Peyer's patch (tissue), 4 donors: ENCODE data around the gene CD2AP. TPM values are rescaled to one million over a fixed set of nuclear protein-coding genes. Genes with fewer than 3 reads are reported as not detected.

Experiments
- DNase-seq, 3 donors: peaks; one replicate each; pipeline ENCODE4 v3.0.0-alpha.2; 2017 to 2019
- H3K27ac ChIP-seq, 4 donors: fragments of 200-600 bp; sonication (generic); one replicate each; pipeline ENCODE4 v1.5.1; 2016 to 2019
- H3K27me3 ChIP-seq, 2 donors: fragments of 200-600 bp; sonication (generic); one replicate each; pipeline ENCODE4 v1.5.1; 2019
- H3K36me3 ChIP-seq, 3 donors: fragments of 200-600 bp; sonication (generic); one replicate each; pipeline ENCODE4 v1.5.1; 2016 to 2019
- H3K4me1 ChIP-seq, 4 donors: fragments of 200-600 bp; sonication (generic); one replicate each; pipeline ENCODE4 v1.5.1; 2016 to 2019
- H3K4me3 ChIP-seq, 4 donors: fragments of 200-600 bp; sonication (generic); 1 replicate in 3 of 4; 2 replicates in 1 of 4; pipeline ENCODE4 v1.5.1; 2016 to 2019; ENCODE audit warnings: mild to moderate bottlenecking in 1 of 4
- H3K9me3 ChIP-seq, 4 donors: fragments of 200-600 bp; sonication (generic); one replicate each; pipeline ENCODE4 v1.5.1; 2016 to 2019; ENCODE audit warnings: mild to moderate bottlenecking in 1 of 4
- CTCF ChIP-seq, 6 experiments: fragments of 450-650 bp in 4 of 6; fragments of 200-600 bp in 2 of 6; sonication (generic) in 1 of 6; IDR thresholded peaks; one replicate each; pipeline ENCODE4 v1.5.1; 2017 to 2019; ENCODE audit warnings: antibody characterized with exemption in 6 of 6, mild to moderate bottlenecking in 3 of 6, moderate library complexity in 1 of 6
- POLR2A ChIP-seq, 2 donors: fragments of 450-650 bp; IDR thresholded peaks; one replicate each; pipeline ENCODE4 v1.5.1; 2017; ENCODE audit warnings: antibody characterized with exemption in 2 of 2, mild to moderate bottlenecking in 2 of 2, moderate library complexity in 2 of 2
- total RNA-seq, 4 donors: library from RNA; depleted of rRNA; stranded (reverse); fragments of >200 nt; gene quantifications; one replicate each; pipeline ENCODE4 v1.1.0, GENCODE V29; 2016

Gene CD2AP
- total RNA-seq, 4 donors from 2014 or later: 59.4 to 151 (median 96.8) TPM

GRCh38 chr6:47465117-47465516, 12.5 kb upstream of the CD2AP start:
- H3K9me3 ChIP-seq: no peaks in the 10 kb centered on the region
- TF ChIP-seq POLR2A (IDR thresholded peaks at IDR 0.05) (no peak), CTCF (IDR thresholded peaks at IDR 0.05) (no peak)
- no peaks in the 10 kb centered on the region for H3K27me3 ChIP-seq

GRCh38 chr6:47471911-47472310, 5.7 kb upstream of the CD2AP start:
- no peak overlapping the region for H3K4me3 ChIP-seq
- peaks cover 0 to 7% (median 1%) of the 10 kb centered on the region in 4 donors for H3K4me1 ChIP-seq
- DNase-seq: no peak
- no peaks in the 10 kb centered on the region for H3K9me3 ChIP-seq
- no peak for TF ChIP-seq POLR2A (IDR thresholded peaks at IDR 0.05)
- no peak for TF ChIP-seq CTCF (IDR thresholded peaks at IDR 0.05)
- no peak overlapping the region for H3K27ac ChIP-seq
- H3K27me3 ChIP-seq: no peaks in the 10 kb centered on the region
- H3K36me3 ChIP-seq: no peaks in the 10 kb centered on the region

More at GRCh38 chr6:47465117-47465516, 12.5 kb upstream of the CD2AP start:
- Histone ChIP-seq H3K4me3 (no peak overlapping the region), H3K36me3 (no peaks in the 10 kb centered on the region), H3K27ac (no peak overlapping the region), H3K4me1 (peaks cover 0 to 5% (median 0%) of the 10 kb centered on the region in 4 donors)
- no peak for DNase-seq

- Histone ChIP-seq H3K27me3 (no peaks in the 10 kb centered on the region), H3K4me3 (no peak overlapping the region), H3K36me3 (no peaks in the 10 kb centered on the region), H3K9me3 (no peaks in the 10 kb centered on the region), H3K4me1 (peaks cover 0 to 7% (median 2%) of the 10 kb centered on the region in 4 donors), H3K27ac (no peak overlapping the region)
- TF ChIP-seq CTCF (IDR thresholded peaks at IDR 0.05): no peak
- DNase-seq: no peak
Observed at GRCh38 chr6:47473791-47474346, 3.7 kb upstream of the CD2AP start.

- Histone ChIP-seq H3K4me3 (no peak overlapping the region), H3K4me1 (peaks cover 0 to 7% (median 5%) of the 10 kb centered on the region in 4 donors), H3K36me3 (no peaks in the 10 kb centered on the region), H3K27me3 (no peaks in the 10 kb centered on the region), H3K9me3 (no peaks in the 10 kb centered on the region), H3K27ac (no peak overlapping the region)
- TF ChIP-seq CTCF (IDR thresholded peaks at IDR 0.05) (no peak), POLR2A (IDR thresholded peaks at IDR 0.05) (no peak)
- no peak for DNase-seq
Observed at GRCh38 chr6:47475319-47475816, 2.2 kb upstream of the CD2AP start.

- H3K9me3 ChIP-seq: no peaks in the 10 kb centered on the region
- peak overlapping the region; percentile 96 to 99 (median 98) for H3K27ac ChIP-seq
- no peak for TF ChIP-seq POLR2A (IDR thresholded peaks at IDR 0.05)
- no peak for TF ChIP-seq CTCF (IDR thresholded peaks at IDR 0.05)
- peak overlapping the region; percentile 78 to 92 (median 88) for H3K4me3 ChIP-seq
- peaks cover 0 to 14% (median 5%) of the 10 kb centered on the region in 4 donors for H3K4me1 ChIP-seq
- DNase-seq: no peak
- no peaks in the 10 kb centered on the region for H3K36me3 ChIP-seq
- H3K27me3 ChIP-seq: no peaks in the 10 kb centered on the region
Observed at GRCh38 chr6:47476781-47477496, 650 bp upstream of the CD2AP start.
